H1 (cell line): ENCODE data around the gene IP6K1. TPM values are rescaled to one million over a fixed set of nuclear protein-coding genes. Genes with fewer than 3 reads are reported as not detected.
A peak's percentile ranks its signal among the peaks of the same experiment; 100 is the strongest.

ENCODE experiments used
- CTCF ChIA-PET: fragments of 300-600 bp; sonication (Branson Sonifier 250); formaldehyde crosslinking; loops from one replicate; lab custom pipeline; 2021; ENCODE audit not compliant: partially characterized antibody; lab: Charles Lee
- POLR2A ChIA-PET: fragments of 300-600 bp; sonication (Branson Sonifier 250); formaldehyde crosslinking; loops from one replicate; lab custom pipeline; 2021; ENCODE audit warnings: inconsistent platforms; ENCODE audit not compliant: partially characterized antibody; lab: Charles Lee
- DNase-seq, 2 experiments: peaks; one replicate each; pipeline versions ENCODE4 v3.0.0 to v3.0.0-alpha.2; 2010 to 2022; ENCODE audit warnings: low spot score in 2 of 2, low read depth in 1 of 2, mixed read lengths in 1 of 2
- FAIRE-seq: peaks from 2 replicates; lab custom pipeline; 2011; peaks lifted over from hg19 to GRCh38; lab: Jason Lieb, UNC
- H2AFZ ChIP-seq: 2 replicates; pipeline ENCODE4 v1.8.1; 2012; ENCODE audit warnings: low read length, inconsistent platforms
- H2AK5ac ChIP-seq: 2 replicates; pipeline ENCODE4 v1.6.1; 2013; ENCODE audit warnings: low read depth, low read length
- H2BK120ac ChIP-seq: replicated peaks from 2 replicates; pipeline ENCODE3; 2013; ENCODE audit warnings: low read depth, low read length, inconsistent platforms
- H2BK12ac ChIP-seq: 2 replicates; pipeline ENCODE4 v1.6.1; 2013; ENCODE audit warnings: low read depth, low read length
- H2BK15ac ChIP-seq: 2 replicates; pipeline ENCODE4 v1.6.1; 2013; ENCODE audit warnings: low read length
- H2BK20ac ChIP-seq: 2 replicates; pipeline ENCODE4 v1.6.1; 2013; ENCODE audit warnings: low read length
- H2BK5ac ChIP-seq: 2 replicates; pipeline ENCODE4 v1.6.1; 2013; ENCODE audit warnings: low read depth, low read length
- H3K14ac ChIP-seq: 2 replicates; pipeline ENCODE4 v1.6.1; 2013; ENCODE audit warnings: inconsistent platforms; ENCODE audit not compliant: insufficient read length
- H3K18ac ChIP-seq: 2 replicates; pipeline ENCODE4 v1.6.1; 2013; ENCODE audit warnings: low read length; ENCODE audit errors: extremely low read depth
- H3K23ac ChIP-seq: 2 replicates; pipeline ENCODE4 v1.6.1; 2013; ENCODE audit warnings: inconsistent platforms; ENCODE audit not compliant: insufficient read length
- H3K23me2 ChIP-seq: 2 replicates; pipeline ENCODE4 v1.6.1; 2013; ENCODE audit warnings: low read depth, low read length
- H3K27ac ChIP-seq: 2 replicates; pipeline ENCODE4 v1.6.1; 2011; ENCODE audit warnings: low read depth, low read length, inconsistent platforms
- H3K27me3 ChIP-seq, 4 experiments: replicated peaks in 1 of 4; 1 replicate in 1 of 4; 2 replicates in 3 of 4; pipeline versions ENCODE4 v1.6.1 to v1.8.1; 2011 to 2013; ENCODE audit warnings: low read length in 3 of 4, mild to moderate bottlenecking in 3 of 4, inconsistent platforms in 2 of 4, mixed read lengths in 2 of 4, moderate library complexity in 1 of 4; ENCODE audit not compliant: control insufficient read depth in 3 of 4, insufficient read depth in 3 of 4; ENCODE audit errors: extremely low read depth in 1 of 4
- H3K36me3 ChIP-seq, 4 experiments: 2 replicates each; pipeline versions ENCODE4 v1.6.1 to v1.8.1; 2011 to 2013; ENCODE audit warnings: mild to moderate bottlenecking in 4 of 4, low read length in 3 of 4, moderate library complexity in 2 of 4, control low read depth in 1 of 4, inconsistent platforms in 1 of 4; ENCODE audit not compliant: insufficient read depth in 4 of 4, control insufficient read depth in 2 of 4
- H3K4ac ChIP-seq: replicated peaks from 2 replicates; pipeline ENCODE3; 2013; ENCODE audit warnings: low read length, low read depth, mixed read lengths, inconsistent platforms; ENCODE audit not compliant: insufficient read length
- H3K4me1 ChIP-seq, 4 experiments: replicated peaks in 1 of 4; 1 replicate in 1 of 4; 2 replicates in 3 of 4; pipeline versions ENCODE4 v1.6.1 to v1.8.1; 2011 to 2013; ENCODE audit warnings: low read length in 3 of 4, inconsistent platforms in 2 of 4, mixed read lengths in 1 of 4; ENCODE audit not compliant: insufficient read depth in 4 of 4, control insufficient read depth in 3 of 4
- H3K4me2 ChIP-seq, 2 experiments: 2 replicates each; pipeline versions ENCODE4 v1.6.1 to v1.8.1; 2011 to 2013; ENCODE audit warnings: low read depth in 2 of 2, low read length in 2 of 2, control low read depth in 1 of 2, inconsistent platforms in 1 of 2, mild to moderate bottlenecking in 1 of 2; ENCODE audit not compliant: insufficient read depth in 1 of 2
- H3K4me3 ChIP-seq, 4 experiments: fragments of 200-600, 300-600 bp in 1 of 4; sonication (generic), shearing (Covaris generic), sonication (Bioruptor Twin) in 1 of 4; 2 replicates each; pipeline versions ENCODE4 v1.5.1 to v1.8.1; 2011 to 2016; ENCODE audit warnings: low read length in 4 of 4, low read depth in 3 of 4, control low read depth in 2 of 4, inconsistent platforms in 2 of 4, mild to moderate bottlenecking in 2 of 4, mixed read lengths in 1 of 4, moderate library complexity in 1 of 4; ENCODE audit not compliant: insufficient read depth in 2 of 4; ENCODE audit errors: extremely low read depth in 1 of 4
- H3K56ac ChIP-seq: replicated peaks from 2 replicates; pipeline ENCODE3; 2013; ENCODE audit warnings: low read depth, mild to moderate bottlenecking, mixed read lengths, low read length, inconsistent platforms; ENCODE audit not compliant: insufficient read length
- H3K79me1 ChIP-seq: 2 replicates; pipeline ENCODE4 v1.6.1; 2013; ENCODE audit warnings: low read depth, low read length, control low read depth
- H3K79me2 ChIP-seq, 2 experiments: 2 replicates each; pipeline versions ENCODE4 v1.6.1 to v1.8.1; 2012 to 2013; ENCODE audit warnings: low read length in 2 of 2, mild to moderate bottlenecking in 2 of 2, inconsistent platforms in 1 of 2; ENCODE audit not compliant: insufficient read depth in 2 of 2, control insufficient read depth in 1 of 2
- H3K9ac ChIP-seq, 4 experiments: replicated peaks in 1 of 4; 1 replicate in 1 of 4; 2 replicates in 3 of 4; pipeline versions ENCODE4 v1.6.1 to v1.8.1; 2011 to 2013; ENCODE audit warnings: low read depth in 3 of 4, low read length in 3 of 4, control low read depth in 2 of 4, mild to moderate bottlenecking in 2 of 4, moderate library complexity in 2 of 4, inconsistent platforms in 1 of 4; ENCODE audit errors: extremely low read depth in 1 of 4
- H3K9me3 ChIP-seq, 2 experiments: 2 replicates each; pipeline versions ENCODE4 v1.6.1 to v1.8.1; 2012 to 2013; ENCODE audit warnings: mild to moderate bottlenecking in 2 of 2, moderate library complexity in 2 of 2, control low read depth in 1 of 2, inconsistent platforms in 1 of 2, low read depth in 1 of 2, low read length in 1 of 2, mixed read lengths in 1 of 2; ENCODE audit not compliant: insufficient read depth in 2 of 2
- H4K20me1 ChIP-seq, 2 experiments: replicated peaks in 1 of 2; 2 replicates each; pipeline versions ENCODE3 to v1.8.1; 2011 to 2013; ENCODE audit warnings: inconsistent platforms in 2 of 2, low read length in 2 of 2, mild to moderate bottlenecking in 1 of 2; ENCODE audit not compliant: insufficient read depth in 2 of 2, control insufficient read depth in 1 of 2
- H4K5ac ChIP-seq: 2 replicates; pipeline ENCODE4 v1.6.1; 2013; ENCODE audit warnings: low read length, low read depth, mixed read lengths, inconsistent platforms; ENCODE audit not compliant: insufficient read length
- H4K8ac ChIP-seq: 2 replicates; pipeline ENCODE4 v1.8.0; 2013; ENCODE audit warnings: mild to moderate bottlenecking, moderate library complexity, low read length, inconsistent platforms; ENCODE audit not compliant: insufficient read depth; ENCODE audit errors: extremely low read depth
- H4K91ac ChIP-seq: replicated peaks from 2 replicates; pipeline ENCODE3; 2013; ENCODE audit warnings: low read length, mixed read lengths, inconsistent platforms; ENCODE audit not compliant: insufficient read length
- BCL11A ChIP-seq, 2 experiments: IDR thresholded peaks; one replicate each; pipeline ENCODE4 v1.6.1; 2011; ENCODE audit warnings: low read depth in 2 of 2, low read length in 2 of 2, mild to moderate bottlenecking in 2 of 2
- EGR1 ChIP-seq: IDR thresholded peaks from 2 replicates; pipeline ENCODE4 v1.6.1; 2011; ENCODE audit warnings: low read depth, low read length, borderline replicate concordance
- JUN ChIP-seq: IDR thresholded peaks from 2 replicates; pipeline ENCODE4 v1.6.1; 2011; ENCODE audit warnings: low read depth, mild to moderate bottlenecking, improper control_type of control experiment, low read length
- KDM4A ChIP-seq: IDR thresholded peaks from one replicate; pipeline ENCODE4 v1.7.1; 2012; ENCODE audit warnings: low read depth, mild to moderate bottlenecking, moderate library complexity, low read length, inconsistent platforms; ENCODE audit not compliant: severe bottlenecking
- NRF1 ChIP-seq: IDR thresholded peaks from 2 replicates; pipeline ENCODE4 v1.6.1; 2011; ENCODE audit warnings: mild to moderate bottlenecking, low read depth, low read length, improper control_type of control experiment
- POU5F1 ChIP-seq: IDR thresholded peaks from 2 replicates; pipeline ENCODE4 v1.6.1; 2011; ENCODE audit warnings: low read depth, mild to moderate bottlenecking, low read length, moderate library complexity
- SP4 ChIP-seq: IDR thresholded peaks from 2 replicates; pipeline ENCODE4 v1.6.1; 2012; ENCODE audit warnings: low read length, inconsistent platforms
- SUZ12 ChIP-seq: fragments of 200-600 bp; sonication (generic); IDR thresholded peaks from 2 replicates; pipeline ENCODE4 v1.6.1; 2012; ENCODE audit warnings: mild to moderate bottlenecking, inconsistent platforms, low read length, moderate library complexity, mixed read lengths
- TBP ChIP-seq: IDR thresholded peaks from 2 replicates; pipeline ENCODE4 v1.6.1; 2011; ENCODE audit warnings: low read depth, low read length, improper control_type of control experiment
- TCF12 ChIP-seq: IDR thresholded peaks from 2 replicates; pipeline ENCODE4 v1.6.1; 2011; ENCODE audit warnings: low read depth, mild to moderate bottlenecking, low read length
- WGBS, 2 experiments: shearing (Covaris generic) in 1 of 2; methylation state at CpG; one replicate each; pipeline versions ENCODE4 v1.1.6 to v1.1.7; 2013 to 2015; ENCODE audit warnings: low lambda C conversion rate in 2 of 2, mixed read lengths in 2 of 2, inconsistent platforms in 1 of 2, low coverage in 1 of 2, missing lambda C conversion rate in 1 of 2; ENCODE audit not compliant: insufficient replicate concordance in 2 of 2, insufficient coverage in 1 of 2, insufficient read length in 1 of 2; ENCODE audit errors: extremely low coverage in 1 of 2, missing lambda C conversion rate in 1 of 2; 5-methylcytosine and 5-hydroxymethylcytosine counted together
- polyA plus RNA-seq, 7 experiments: library from polyadenylated mRNA; depleted of rRNA in 3 of 7; stranded (reverse) in 5 of 7; unstranded in 2 of 7; fragments of >200 nt in 5 of 7; fragments of 200-250 nt in 2 of 7; gene quantifications; 1 replicate in 5 of 7; 2 replicates in 1 of 7; 4 replicates in 1 of 7; pipeline versions ENCODE4 v1.2.1 to v1.2.3, GENCODE V29; 2011 to 2013; ENCODE audit warnings: missing spikeins in 2 of 7, mixed read lengths in 2 of 7
- total RNA-seq: library from RNA; stranded (reverse); fragmentation: NEBNext Ultra II Directional; extraction: Animal tissue kit (Norgen Biotek cat#: 25700); gene quantifications from 2 replicates; pipeline ENCODE4 v1.2.1, GENCODE V29; 2021
- TF ChIP-seq, protein P1 (sequence below): IDR thresholded peaks from 2 replicates; pipeline ENCODE4 v1.6.1; 2012; ENCODE audit warnings: low read length, inconsistent platforms

IP6K1 gene
- total and polyA plus RNA-seq, 2 of the 8 experiments (the other 6 are each of a cell fraction or from before 2014, with no cell fraction given): 31.5 to 35.2 TPM

DNA sequence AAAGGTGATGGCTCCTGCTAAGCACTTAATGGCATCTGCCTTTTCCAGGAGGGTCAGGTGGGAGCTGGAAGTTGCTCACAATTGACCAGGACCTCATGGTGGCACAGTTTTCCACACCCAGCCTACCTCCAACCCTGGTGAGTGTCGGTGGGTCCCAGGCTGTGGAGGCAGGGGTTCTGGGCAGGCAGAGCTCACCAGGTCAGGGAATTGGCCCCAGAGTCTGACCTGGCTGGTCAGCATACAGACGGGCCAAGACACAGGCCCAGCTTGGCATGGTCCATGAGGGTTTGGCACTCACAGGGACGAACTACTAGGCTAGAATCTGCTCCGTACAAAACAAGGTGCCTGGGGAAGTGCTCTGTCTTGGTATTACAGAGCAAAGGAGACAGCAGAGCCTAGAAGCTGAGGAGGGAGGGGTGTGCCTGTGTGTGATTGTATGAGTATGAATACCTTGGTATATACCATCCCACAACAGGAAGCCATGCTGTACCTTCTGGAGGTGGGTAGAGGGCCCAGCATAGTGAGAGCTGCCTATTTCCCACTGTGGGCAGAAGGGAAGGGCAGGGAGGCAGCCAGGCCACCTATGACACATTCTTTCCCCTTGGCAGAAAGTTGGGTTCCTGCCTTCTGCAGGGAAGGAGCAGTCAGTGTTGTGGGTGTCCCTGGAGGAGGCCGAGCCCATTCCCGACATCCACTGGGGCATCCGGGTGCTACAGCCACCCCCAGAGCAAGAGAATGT lies 105.7 kb downstream of the IP6K1 start:
- FAIRE-seq: no peak
- Histone ChIP-seq H2AK5ac (no peak overlapping the region), H2BK120ac (no peak overlapping the region), H3K4me1 (no peaks in the 10 kb centered on the region), H2BK12ac (no peak overlapping the region), H3K23me2 (no peaks in the 10 kb centered on the region), H3K9ac (no peak overlapping the region), H3K27me3 (peaks cover 0 to 3% (median 3%) of the 10 kb centered on the region in 4 experiments; a peak in 2 of 7 replicates), H4K5ac (no peak overlapping the region), H3K79me1 (no peaks in the 10 kb centered on the region), H3K9me3 (no peaks in the 10 kb centered on the region), H3K36me3 (peaks cover 47 to 77% (median 71%) of the 10 kb centered on the region in 4 experiments), H3K14ac (no peak overlapping the region), H2BK5ac (no peak overlapping the region), H3K4me2 (no peak overlapping the region), H3K4ac (no peak overlapping the region), H3K23ac (no peak overlapping the region), H3K27ac (no peak overlapping the region), H2BK15ac (no peak overlapping the region), H4K8ac (peak overlapping the region; percentile 62; the same call in 1 of the 2 replicates), H4K20me1 (peaks cover 0 to 21% of the 10 kb centered on the region in 2 experiments), H3K4me3 (no peak overlapping the region), H3K18ac (no peak overlapping the region), H4K91ac (no peak overlapping the region), H3K79me2 (0 out of 4 replicates have a peak, but pooled peaks cover 0 to 3% of the 10 kb centered on the region in 2 experiments), H3K56ac (no peak overlapping the region), H2BK20ac (no peak overlapping the region), H2AFZ (no peak overlapping the region)
- POLR2A ChIA-PET: interaction anchor here (0.6 to 1.7 kb wide), 4 partner anchors 33 to 752 kb away, joined by 3 to 8 read pairs (median 3); partner anchors contain the start of gene AMIGO3
- CTCF ChIA-PET: interaction anchor here (0.6 to 2.3 kb wide), 5 partner anchors 20 to 209 kb away, joined by 3 to 6 read pairs (median 5); no protein-coding TSS in a partner anchor
- WGBS, 2 experiments: 77% methylated on average over 7 of the region's 7 CpGs; no CpG with 5 or more reads in 1 of the 2 experiments
- DNase-seq: no peak
- TF ChIP-seq BCL11A (IDR thresholded peaks at IDR 0.05; ENCODE audit: low read depth in 2 of 2, low read length in 2 of 2): no peak
- TF ChIP-seq TCF12: no peak
- no peak for TF ChIP-seq SP4
- TF ChIP-seq, protein P1, sequence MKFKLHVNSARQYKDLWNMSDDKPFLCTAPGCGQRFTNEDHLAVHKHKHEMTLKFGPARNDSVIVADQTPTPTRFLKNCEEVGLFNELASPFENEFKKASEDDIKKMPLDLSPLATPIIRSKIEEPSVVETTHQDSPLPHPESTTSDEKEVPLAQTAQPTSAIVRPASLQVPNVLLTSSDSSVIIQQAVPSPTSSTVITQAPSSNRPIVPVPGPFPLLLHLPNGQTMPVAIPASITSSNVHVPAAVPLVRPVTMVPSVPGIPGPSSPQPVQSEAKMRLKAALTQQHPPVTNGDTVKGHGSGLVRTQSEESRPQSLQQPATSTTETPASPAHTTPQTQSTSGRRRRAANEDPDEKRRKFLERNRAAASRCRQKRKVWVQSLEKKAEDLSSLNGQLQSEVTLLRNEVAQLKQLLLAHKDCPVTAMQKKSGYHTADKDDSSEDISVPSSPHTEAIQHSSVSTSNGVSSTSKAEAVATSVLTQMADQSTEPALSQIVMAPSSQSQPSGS: no peak
- TF ChIP-seq POU5F1: no peak
- TF ChIP-seq NRF1: no peak
- no peak for TF ChIP-seq TBP
- no peak for TF ChIP-seq KDM4A
- TF ChIP-seq SUZ12: no peak
- TF ChIP-seq JUN: no peak
- TF ChIP-seq EGR1: no peak
